H1 (cell line): ENCODE measurements around the gene CHPF.

Experiments
- BACH1 ChIP-seq: IDR thresholded peaks from 2 replicates; pipeline ENCODE4 v1.6.1; 2012; ENCODE audit warnings: low read length, improper control_type of control experiment
- CBX8 ChIP-seq: fragments of 300-800, 300-1000 bp; sonication (generic); IDR thresholded peaks from 2 replicates; pipeline ENCODE4 v1.7.1; 2016; ENCODE audit warnings: low read depth, low read length, borderline replicate concordance
- CEBPB ChIP-seq: IDR thresholded peaks from 2 replicates; pipeline ENCODE4 v1.6.1; 2012; ENCODE audit warnings: low read depth, low read length
- CHD1 ChIP-seq: IDR thresholded peaks from 2 replicates; pipeline ENCODE4 v1.6.1; 2012; ENCODE audit warnings: low read depth, low read length, improper control_type of control experiment
- EZH2 ChIP-seq: fragments of 200-600 bp; sonication (generic); IDR thresholded peaks from 2 replicates; pipeline ENCODE4 v1.7.1; 2012; ENCODE audit warnings: low read depth, mild to moderate bottlenecking, moderate library complexity, low read length, inconsistent platforms; ENCODE audit not compliant: severe bottlenecking
- GABPA ChIP-seq: IDR thresholded peaks from 2 replicates; pipeline ENCODE4 v1.6.1; 2011; ENCODE audit warnings: mild to moderate bottlenecking, low read length, moderate library complexity, borderline replicate concordance; ENCODE audit not compliant: insufficient read depth
- NRF1 ChIP-seq: IDR thresholded peaks from 2 replicates; pipeline ENCODE4 v1.6.1; 2011; ENCODE audit warnings: mild to moderate bottlenecking, low read depth, low read length, improper control_type of control experiment
- POLR2A ChIP-seq, 2 experiments: IDR thresholded peaks; 1 replicate in 1 of 2; 2 replicates in 1 of 2; pipeline ENCODE4 v1.6.1; 2011; ENCODE audit warnings: low read depth in 2 of 2, low read length in 2 of 2, mild to moderate bottlenecking in 2 of 2; ENCODE audit errors: control extremely low read depth in 1 of 2
- POLR2AphosphoS5 ChIP-seq: IDR thresholded peaks from 2 replicates; pipeline ENCODE4 v1.6.1; 2011; ENCODE audit warnings: low read depth, low read length
- RBBP5 ChIP-seq: IDR thresholded peaks from 2 replicates; pipeline ENCODE4 v1.7.1; 2012; ENCODE audit warnings: low read depth, mild to moderate bottlenecking, inconsistent platforms, low read length, moderate library complexity, borderline replicate concordance
- SIN3A ChIP-seq, 2 experiments: IDR thresholded peaks in 1 of 2; conservative IDR thresholded peaks in 1 of 2; 2 replicates each; pipeline ENCODE4 v1.6.1; 2011 to 2012; ENCODE audit warnings: low read length in 2 of 2, improper control_type of control experiment in 1 of 2, low read depth in 1 of 2, mild to moderate bottlenecking in 1 of 2
- TAF7 ChIP-seq: optimal IDR thresholded peaks from 2 replicates; pipeline ENCODE3; 2011; ENCODE audit warnings: low read depth, mild to moderate bottlenecking, inconsistent platforms, low read length, moderate library complexity, borderline replicate concordance
- YY1 ChIP-seq: IDR thresholded peaks from 2 replicates; pipeline ENCODE4 v1.6.1; 2011; ENCODE audit warnings: low read depth, mild to moderate bottlenecking, low read length
- TF ChIP-seq, protein P1 (sequence below), 3 experiments: IDR thresholded peaks; 1 replicate in 2 of 3; 2 replicates in 1 of 3; pipeline versions ENCODE4 v1.5.1 to v1.6.1; 2011; ENCODE audit warnings: low read length in 3 of 3, mild to moderate bottlenecking in 3 of 3, inconsistent platforms in 2 of 3, low read depth in 1 of 3, moderate library complexity in 1 of 3; ENCODE audit not compliant: insufficient read depth in 1 of 3; ENCODE audit errors: control extremely low read depth in 1 of 3

DNA sequence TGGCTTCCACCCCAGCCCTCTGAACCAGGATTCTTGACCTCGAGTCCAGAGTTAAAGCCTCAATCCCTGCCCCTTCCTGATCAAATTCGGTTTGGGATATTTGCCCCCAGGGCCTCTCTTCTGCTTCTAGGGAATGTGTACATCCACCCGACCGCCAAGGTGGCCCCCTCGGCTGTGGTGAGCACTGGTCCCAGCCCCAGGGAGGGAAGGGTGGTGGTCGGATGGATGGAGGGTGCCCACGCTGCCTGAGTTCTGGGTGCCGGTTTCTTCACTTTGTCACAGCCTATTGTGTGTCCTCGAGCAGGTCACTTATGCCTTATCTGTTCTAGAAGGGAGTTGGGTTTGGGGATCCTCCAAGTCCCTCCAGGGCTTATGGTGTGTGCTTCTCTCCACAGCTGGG is 38.0 kb downstream of the CHPF start:
- TF ChIP-seq POLR2A (IDR thresholded peaks at IDR 0.05; ENCODE audit: control extremely low read depth in 1 of 2, low read depth in 2 of 2, low read length in 2 of 2) (no peak), CHD1 (no peak), CEBPB (no peak), NRF1 (no peak), YY1 (no peak), EZH2 (no peak), SIN3A (conservative IDR thresholded peaks at IDR 0.05 in 1 of 2, IDR thresholded peaks at IDR 0.05 in 1 of 2; ENCODE audit: low read depth in 1 of 2, low read length in 2 of 2) (no peak), CBX8 (no peak), RBBP5 (no peak), POLR2AphosphoS5 (no peak), GABPA (no peak), TAF7 (no peak), BACH1 (no peak)
- TF ChIP-seq, protein P1, sequence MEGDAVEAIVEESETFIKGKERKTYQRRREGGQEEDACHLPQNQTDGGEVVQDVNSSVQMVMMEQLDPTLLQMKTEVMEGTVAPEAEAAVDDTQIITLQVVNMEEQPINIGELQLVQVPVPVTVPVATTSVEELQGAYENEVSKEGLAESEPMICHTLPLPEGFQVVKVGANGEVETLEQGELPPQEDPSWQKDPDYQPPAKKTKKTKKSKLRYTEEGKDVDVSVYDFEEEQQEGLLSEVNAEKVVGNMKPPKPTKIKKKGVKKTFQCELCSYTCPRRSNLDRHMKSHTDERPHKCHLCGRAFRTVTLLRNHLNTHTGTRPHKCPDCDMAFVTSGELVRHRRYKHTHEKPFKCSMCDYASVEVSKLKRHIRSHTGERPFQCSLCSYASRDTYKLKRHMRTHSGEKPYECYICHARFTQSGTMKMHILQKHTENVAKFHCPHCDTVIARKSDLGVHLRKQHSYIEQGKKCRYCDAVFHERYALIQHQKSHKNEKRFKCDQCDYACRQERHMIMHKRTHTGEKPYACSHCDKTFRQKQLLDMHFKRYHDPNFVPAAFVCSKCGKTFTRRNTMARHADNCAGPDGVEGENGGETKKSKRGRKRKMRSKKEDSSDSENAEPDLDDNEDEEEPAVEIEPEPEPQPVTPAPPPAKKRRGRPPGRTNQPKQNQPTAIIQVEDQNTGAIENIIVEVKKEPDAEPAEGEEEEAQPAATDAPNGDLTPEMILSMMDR (IDR thresholded peaks at IDR 0.05; ENCODE audit: control extremely low read depth in 1 of 3, insufficient read depth in 1 of 3, low read depth in 1 of 3, low read length in 3 of 3), result no peak
